Mesenchymal stem cell (in vitro differentiated cells and primary cell): ENCODE measurements around the gene KCTD1.

Source experiments
- DNase-seq: peaks from one replicate; pipeline ENCODE4 v3.0.0-alpha.2; 2013
- H2AFZ ChIP-seq: one replicate; pipeline ENCODE4 v1.6.1; 2013; ENCODE audit warnings: low read depth, mild to moderate bottlenecking, control low read depth, inconsistent platforms, low read length, moderate library complexity
- H2AK5ac ChIP-seq: 2 replicates; pipeline ENCODE4 v1.6.1; 2013; ENCODE audit warnings: low read length, moderate library complexity, mild to moderate bottlenecking, inconsistent platforms; ENCODE audit not compliant: severe bottlenecking
- H2BK120ac ChIP-seq: one replicate; pipeline ENCODE4 v1.6.1; 2013; ENCODE audit warnings: low read depth, mild to moderate bottlenecking, inconsistent platforms, low read length, moderate library complexity
- H2BK12ac ChIP-seq, 2 experiments: one replicate each; pipeline ENCODE4 v1.6.1; 2013; ENCODE audit warnings: inconsistent platforms in 2 of 2, low read length in 2 of 2, mild to moderate bottlenecking in 2 of 2, moderate library complexity in 2 of 2, control low read depth in 1 of 2
- H2BK15ac ChIP-seq: one replicate; pipeline ENCODE4 v1.6.1; 2013; ENCODE audit warnings: mild to moderate bottlenecking, low read depth, inconsistent platforms; ENCODE audit not compliant: poor library complexity, severe bottlenecking
- H2BK5ac ChIP-seq: 2 replicates; pipeline ENCODE4 v1.6.1; 2013; ENCODE audit warnings: low read depth, mild to moderate bottlenecking, low read length, control low read depth, inconsistent platforms; ENCODE audit not compliant: poor library complexity, severe bottlenecking
- H3K14ac ChIP-seq, 2 experiments: one replicate each; pipeline ENCODE4 v1.6.1; 2013; ENCODE audit warnings: inconsistent platforms in 2 of 2, low read length in 2 of 2, control low read depth in 1 of 2, mild to moderate bottlenecking in 1 of 2, moderate library complexity in 1 of 2
- H3K18ac ChIP-seq, 2 experiments: one replicate each; pipeline ENCODE4 v1.6.1; 2013; ENCODE audit warnings: inconsistent platforms in 2 of 2, low read length in 2 of 2, control low read depth in 1 of 2, low read depth in 1 of 2, mild to moderate bottlenecking in 1 of 2
- H3K23ac ChIP-seq, 2 experiments: one replicate each; pipeline ENCODE4 v1.6.1; 2013; ENCODE audit warnings: inconsistent platforms in 2 of 2, low read length in 2 of 2, mild to moderate bottlenecking in 2 of 2, moderate library complexity in 2 of 2, control low read depth in 1 of 2
- H3K27ac ChIP-seq: 2 replicates; pipeline ENCODE4 v1.5.1; 2013; ENCODE audit warnings: mild to moderate bottlenecking, moderate library complexity, low read length, control low read depth, inconsistent platforms; ENCODE audit not compliant: poor library complexity, severe bottlenecking
- H3K27me3 ChIP-seq, 2 experiments: 2 replicates each; pipeline versions ENCODE4 v1.6.1 to v1.7.0; 2013; ENCODE audit warnings: low read length in 2 of 2, mild to moderate bottlenecking in 2 of 2, moderate library complexity in 2 of 2, control low read depth in 1 of 2, inconsistent platforms in 1 of 2; ENCODE audit not compliant: control insufficient read depth in 1 of 2, insufficient read depth in 1 of 2
- H3K36me3 ChIP-seq, 2 experiments: 2 replicates each; pipeline versions ENCODE4 v1.6.1 to v1.7.0; 2013; ENCODE audit warnings: low read length in 2 of 2, control low read depth in 1 of 2, inconsistent platforms in 1 of 2, low read depth in 1 of 2, mild to moderate bottlenecking in 1 of 2; ENCODE audit not compliant: insufficient read depth in 2 of 2, control insufficient read depth in 1 of 2
- H3K4ac ChIP-seq, 2 experiments: one replicate each; pipeline ENCODE4 v1.6.1; 2013; ENCODE audit warnings: inconsistent platforms in 2 of 2, low read length in 2 of 2, mild to moderate bottlenecking in 2 of 2, moderate library complexity in 2 of 2, control low read depth in 1 of 2, low read depth in 1 of 2
- H3K4me1 ChIP-seq: 2 replicates; pipeline ENCODE4 v1.6.1; 2013; ENCODE audit warnings: low read depth, low read length, control low read depth; ENCODE audit not compliant: control insufficient read depth, insufficient read depth
- H3K4me2 ChIP-seq: 2 replicates; pipeline ENCODE4 v1.6.1; 2013; ENCODE audit warnings: low read length, mild to moderate bottlenecking, inconsistent platforms; ENCODE audit not compliant: poor library complexity, severe bottlenecking
- H3K4me3 ChIP-seq, 2 experiments: 2 replicates each; pipeline versions ENCODE4 v1.5.1 to v1.7.0; 2013; ENCODE audit warnings: low read length in 2 of 2, mild to moderate bottlenecking in 2 of 2, control low read depth in 1 of 2, low read depth in 1 of 2; ENCODE audit not compliant: insufficient read depth in 1 of 2
- H3K79me1 ChIP-seq: replicated peaks from 2 replicates; pipeline ENCODE4 v1.6.1; 2013; ENCODE audit warnings: mild to moderate bottlenecking, control low read depth, low read length, inconsistent platforms; ENCODE audit not compliant: poor library complexity, severe bottlenecking
- H3K9ac ChIP-seq: 2 replicates; pipeline ENCODE4 v1.7.0; 2013; ENCODE audit warnings: mild to moderate bottlenecking, low read length, moderate library complexity
- H3K9me3 ChIP-seq: 2 replicates; pipeline ENCODE4 v1.7.0; 2013; ENCODE audit warnings: mild to moderate bottlenecking, low read length; ENCODE audit not compliant: control insufficient read depth
- H4K8ac ChIP-seq: one replicate; pipeline ENCODE4 v1.6.1; 2013; ENCODE audit warnings: inconsistent platforms, mild to moderate bottlenecking, low read length, moderate library complexity
- H4K91ac ChIP-seq: one replicate; pipeline ENCODE4 v1.6.1; 2013; ENCODE audit warnings: mild to moderate bottlenecking, low read length, inconsistent platforms
- WGBS: methylation state at CpG from one replicate; pipeline ENCODE4 v1.1.7; 2013; ENCODE audit warnings: mixed read lengths; 5-methylcytosine and 5-hydroxymethylcytosine counted together

Gene KCTD1

DNA sequence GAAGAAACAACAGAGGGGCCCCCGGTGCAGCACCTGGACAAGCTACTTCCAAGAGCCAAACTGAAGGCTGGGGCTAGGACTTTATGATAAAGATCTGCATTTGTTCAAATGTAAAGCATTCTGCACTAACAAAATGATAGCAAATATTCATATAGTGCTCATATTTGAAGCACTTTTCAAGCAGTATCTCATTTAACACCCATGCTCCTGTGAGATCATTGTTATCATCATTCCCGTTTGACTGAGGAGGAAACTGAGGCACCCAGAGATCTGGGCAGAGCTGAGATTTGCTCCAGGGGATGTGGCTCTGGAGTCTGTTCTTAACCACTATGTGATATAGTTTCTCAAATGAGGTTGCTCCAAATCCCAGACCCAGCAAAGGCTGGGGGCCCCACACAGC, 9.8 kb downstream of the KCTD1 start:
- no peak for DNase-seq
- Histone ChIP-seq H3K79me1 (peaks cover 12% of the 10 kb centered on the region), H2BK12ac (no peak overlapping the region), H3K23ac (no peak overlapping the region), H3K27me3 (no peaks in the 10 kb centered on the region), H3K27ac (no peak overlapping the region), H3K9ac (no peak overlapping the region), H2BK15ac (no peak overlapping the region), H3K36me3 (peaks cover 0 to 3% of the 10 kb centered on the region in 2 experiments), H2AFZ (no peak overlapping the region), H2BK120ac (no peak overlapping the region), H3K9me3 (no peaks in the 10 kb centered on the region), H3K4ac (no peak overlapping the region), H3K14ac (no peak overlapping the region), H4K91ac (no peak overlapping the region), H3K4me3 (no peak overlapping the region), H2BK5ac (no peak overlapping the region), H4K8ac (no peak overlapping the region), H2AK5ac (no peak overlapping the region), H3K4me2 (no peak overlapping the region), H3K18ac (no peak overlapping the region), H3K4me1 (peaks cover 9% of the 10 kb centered on the region)
- 100% methylated on average over 2 of the region's 2 CpGs for WGBS

GRCh38 chr18:26536664-26537063, 11.7 kb downstream of the KCTD1 start:
- Histone ChIP-seq H3K36me3 (peaks cover 0 to 3% of the 10 kb centered on the region in 2 experiments), H3K4me1 (peaks cover 13% of the 10 kb centered on the region), H3K79me1 (peaks cover 13% of the 10 kb centered on the region), H3K9ac (no peak overlapping the region), H2AFZ (no peak overlapping the region), H3K4ac (no peak overlapping the region), H4K8ac (no peak overlapping the region), H2BK120ac (no peak overlapping the region), H3K18ac (no peak overlapping the region), H2BK5ac (no peak overlapping the region), H3K4me3 (no peak overlapping the region), H3K27me3 (no peaks in the 10 kb centered on the region), H3K27ac (no peak overlapping the region), H2BK12ac (no peak overlapping the region), H3K23ac (no peak overlapping the region), H4K91ac (no peak overlapping the region), H3K14ac (no peak overlapping the region), H2AK5ac (no peak overlapping the region), H2BK15ac (no peak overlapping the region), H3K4me2 (no peak overlapping the region), H3K9me3 (no peaks in the 10 kb centered on the region)
- no peak for DNase-seq
- 89% methylated on average over 3 of the region's 4 CpGs for WGBS

DNA sequence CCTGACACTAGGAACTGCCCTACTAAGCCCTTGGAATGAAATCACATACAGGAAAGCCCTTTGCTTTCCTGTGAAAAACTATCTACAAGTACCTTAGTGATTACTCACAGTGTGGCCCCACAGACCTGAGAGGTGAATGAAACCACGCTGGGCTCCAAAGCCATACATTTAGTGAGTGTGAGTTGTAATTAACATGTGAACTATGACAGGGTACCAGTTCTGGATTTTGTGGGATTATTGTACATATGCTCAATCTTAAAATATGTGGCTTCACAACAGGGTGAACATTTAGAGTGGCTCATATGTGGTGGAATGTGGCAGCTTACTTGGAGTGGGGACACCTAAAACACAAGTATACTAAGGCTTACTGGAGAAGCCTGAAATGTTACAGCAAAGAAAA, 12.3 kb downstream of the KCTD1 start:
- H2BK120ac ChIP-seq = no peak overlapping the region
- no peak overlapping the region for H2AFZ ChIP-seq
- H3K4ac ChIP-seq = no peak overlapping the region
- no peak overlapping the region for H3K23ac ChIP-seq
- H3K9ac ChIP-seq = no peak overlapping the region
- H3K9me3 ChIP-seq = no peaks in the 10 kb centered on the region
- H3K27ac ChIP-seq = peak overlapping the region; percentile 14
- no peak overlapping the region for H3K4me3 ChIP-seq
- H2BK15ac ChIP-seq = no peak overlapping the region
- no peak overlapping the region for H2AK5ac ChIP-seq
- no peak overlapping the region for H2BK12ac ChIP-seq
- 40% methylated on average over 1 of the region's 1 CpG for WGBS
- no peak overlapping the region for H4K8ac ChIP-seq
- peaks cover 13% of the 10 kb centered on the region for H3K4me1 ChIP-seq
- H4K91ac ChIP-seq = no peak overlapping the region
- H2BK5ac ChIP-seq = no peak overlapping the region
- no peaks in the 10 kb centered on the region for H3K27me3 ChIP-seq
- no peak overlapping the region for H3K4me2 ChIP-seq
- DNase-seq = no peak
- no peak overlapping the region for H3K18ac ChIP-seq
- peaks cover 15% of the 10 kb centered on the region for H3K79me1 ChIP-seq
- H3K36me3 ChIP-seq = peaks cover 0 to 3% of the 10 kb centered on the region in 2 experiments
- no peak overlapping the region for H3K14ac ChIP-seq

DNA sequence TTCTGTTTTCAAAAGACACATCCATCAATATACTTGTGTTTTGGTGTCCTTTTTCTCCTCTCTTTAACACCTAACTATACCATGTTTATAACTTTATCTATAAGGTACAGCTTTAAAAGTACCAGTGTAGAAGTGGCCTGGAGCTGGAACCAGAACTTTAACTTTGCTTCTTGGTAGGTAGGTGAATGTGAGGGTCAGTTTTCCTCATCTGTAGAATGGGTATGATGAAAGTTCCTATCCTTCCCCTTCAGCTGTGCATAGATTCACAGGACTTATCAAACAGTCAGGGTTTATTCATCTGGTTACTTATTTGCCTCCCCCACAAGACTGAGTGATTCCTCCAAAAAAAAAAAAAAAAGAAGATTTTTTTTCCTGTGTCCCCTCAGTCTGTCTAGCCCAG, 12.7 kb downstream of the KCTD1 start:
- no peak overlapping the region for H3K4me3 ChIP-seq
- no peak overlapping the region for H2BK12ac ChIP-seq

More for the DNA sequence above, 12.7 kb downstream of the KCTD1 start:
- no peak overlapping the region for H3K4me2 ChIP-seq
- H2AFZ ChIP-seq = no peak overlapping the region
- no peak overlapping the region for H4K8ac ChIP-seq
- H3K9me3 ChIP-seq = no peaks in the 10 kb centered on the region
- H3K18ac ChIP-seq = no peak overlapping the region
- no peak overlapping the region for H3K4ac ChIP-seq
- H3K27me3 ChIP-seq = no peaks in the 10 kb centered on the region
- peaks cover 9% of the 10 kb centered on the region for H3K4me1 ChIP-seq
- H3K23ac ChIP-seq = no peak overlapping the region
- H3K36me3 ChIP-seq = peaks cover 0 to 3% of the 10 kb centered on the region in 2 experiments
- no peak overlapping the region for H2BK120ac ChIP-seq
- H2BK15ac ChIP-seq = no peak overlapping the region
- no peak overlapping the region for H4K91ac ChIP-seq
- H3K79me1 ChIP-seq = peaks cover 17% of the 10 kb centered on the region
- peak overlapping the region; percentile 14 for H3K27ac ChIP-seq
- H2BK5ac ChIP-seq = no peak overlapping the region
- no peak overlapping the region for H3K9ac ChIP-seq
- H2AK5ac ChIP-seq = no peak overlapping the region
- DNase-seq = no peak
- no peak overlapping the region for H3K14ac ChIP-seq
